HepG2 (cell line): Measurements from ENCODE around the gene ACSS2. TPM values are rescaled to one million over a fixed set of nuclear protein-coding genes. Genes with fewer than 3 reads are reported as not detected.

ENCODE experiments used
- ARNT2 ChIP-seq: sonication (generic); formaldehyde crosslinking; IDR thresholded peaks from 2 replicates; pipeline ENCODE4 v1.8.0; 2022; ENCODE audit warnings: mild to moderate bottlenecking, low read depth, missing genetic modification reagents, moderate library complexity
- ATF7-NPFF ChIP-seq: sonication (generic); formaldehyde crosslinking; IDR thresholded peaks from 2 replicates; pipeline ENCODE4 v1.8.1; 2023; ENCODE audit warnings: mild to moderate bottlenecking, low read depth, missing genetic modification reagents, moderate library complexity
- BRF2 ChIP-seq: sonication (generic); formaldehyde crosslinking; IDR thresholded peaks from 2 replicates; pipeline ENCODE4 v1.8.1; 2022; ENCODE audit warnings: mild to moderate bottlenecking, missing genetic modification reagents
- ELF4 ChIP-seq: sonication (generic); formaldehyde crosslinking; IDR thresholded peaks from 2 replicates; pipeline ENCODE4 v1.5.0; 2020; ENCODE audit warnings: missing genetic modification reagents, mild to moderate bottlenecking, moderate library complexity, borderline replicate concordance
- ETV6 ChIP-seq: sonication (generic); formaldehyde crosslinking; conservative IDR thresholded peaks from 2 replicates; pipeline ENCODE4 v1.4.0; 2020; ENCODE audit warnings: missing genetic modification reagents
- ONECUT2 ChIP-seq: sonication (generic); formaldehyde crosslinking; IDR thresholded peaks from 2 replicates; pipeline ENCODE4 v1.4.0; 2020; ENCODE audit warnings: missing genetic modification reagents
- PHF20 ChIP-seq: sonication (generic); formaldehyde crosslinking; IDR thresholded peaks from 2 replicates; pipeline ENCODE4 v1.5.0; 2020; ENCODE audit warnings: mild to moderate bottlenecking, missing genetic modification reagents
- RXRA ChIP-seq: sonication (generic); formaldehyde crosslinking; IDR thresholded peaks from 2 replicates; pipeline ENCODE4 v1.5.1; 2020; ENCODE audit warnings: missing genetic modification reagents
- XRCC5 ChIP-seq: fragments of 200-400 bp; formaldehyde crosslinking; optimal IDR thresholded peaks from 2 replicates; pipeline ENCODE3; 2017; ENCODE audit warnings: mild to moderate bottlenecking, low read length
- ZBTB49 ChIP-seq: sonication (generic); formaldehyde crosslinking; IDR thresholded peaks from 2 replicates; pipeline ENCODE4 v1.4.0; 2020; ENCODE audit warnings: missing genetic modification reagents, borderline replicate concordance
- ZFX ChIP-seq: sonication (generic); formaldehyde crosslinking; IDR thresholded peaks from 2 replicates; pipeline ENCODE4 v1.4.0; 2020; ENCODE audit warnings: mild to moderate bottlenecking, low read depth, missing genetic modification reagents, moderate library complexity
- ZNF282 ChIP-seq: fragments of 450-650 bp; IDR thresholded peaks from 2 replicates; pipeline ENCODE4 v1.6.1; 2018; ENCODE audit not compliant: partially characterized antibody
- ZNF646 ChIP-seq: sonication (generic); formaldehyde crosslinking; IDR thresholded peaks from 2 replicates; pipeline ENCODE4 v1.9.0; 2021; ENCODE audit warnings: mild to moderate bottlenecking, missing genetic modification reagents
- ZNF670 ChIP-seq: sonication (generic); formaldehyde crosslinking; IDR thresholded peaks from 2 replicates; pipeline ENCODE4 v1.8.0; 2022; ENCODE audit warnings: mild to moderate bottlenecking, missing genetic modification reagents, borderline replicate concordance
- ZNF850 ChIP-seq: sonication (generic); formaldehyde crosslinking; conservative IDR thresholded peaks from 2 replicates; pipeline ENCODE4 v1.9.0; 2021; ENCODE audit warnings: mild to moderate bottlenecking, missing genetic modification reagents
- polyA plus RNA-seq, 8 experiments: library from polyadenylated mRNA; depleted of rRNA in 3 of 8; stranded (reverse) in 7 of 8; unstranded in 1 of 8; fragments of >200 nt; fragmentation: Illumina TruSeq in 4 of 8; extraction: Trizol in 4 of 8; gene quantifications; 2 replicates each; pipeline versions ENCODE4 v1.2.1 to v1.2.3, GENCODE V29; 2011 to 2016; ENCODE audit warnings: low read depth in 4 of 8, missing spikeins in 1 of 8, mixed read lengths in 1 of 8; ENCODE audit not compliant: insufficient read depth in 1 of 8
- total RNA-seq, 5 experiments: library from RNA; depleted of rRNA; stranded (reverse); fragments of >200 nt; fragmentation: Illumina TruSeq; extraction: Trizol; gene quantifications; 2 replicates each; pipeline ENCODE4 v1.2.3, GENCODE V29; 2016; ENCODE audit warnings: low read depth in 1 of 5

ACSS2 gene
- total and polyA plus RNA-seq, 2 of the 13 experiments (the other 11 are each of a cell fraction or from before 2014, with no cell fraction given): 72.8 to 89.7 TPM

GRCh38 chr20:34955231-34956040 is 79.0 kb downstream of the ACSS2 start, which contains the start of the genes GSS and MYH7B (continued):
- TF ChIP-seq ZNF646 (CRISPR knock-in tag): 0 out of 2 replicates have a peak, but pooled peaks have one; percentile 58
- TF ChIP-seq ZNF850 (CRISPR knock-in tag): no peak
- TF ChIP-seq ZFX (CRISPR knock-in tag): peak; percentile 99
- peak; percentile 95 for TF ChIP-seq XRCC5
- TF ChIP-seq PHF20 (CRISPR knock-in tag): peak; percentile 93
- no peak; the same call in 1 of the 2 replicates for TF ChIP-seq ELF4 (CRISPR knock-in tag)
- TF ChIP-seq ATF7-NPFF: peak; percentile 96; the same call in 1 of the 2 replicates
- peak; percentile 86 for TF ChIP-seq ETV6
- TF ChIP-seq ZNF670: peak; percentile 68; the same call in 1 of the 2 replicates
- peak; percentile 95 for TF ChIP-seq ONECUT2 (CRISPR knock-in tag)
- peak; percentile 93 for TF ChIP-seq ARNT2 (CRISPR knock-in tag)
- no peak for TF ChIP-seq ZBTB49 (CRISPR knock-in tag)
- TF ChIP-seq RXRA: peak; percentile 88
- no peak for TF ChIP-seq ZNF282
- TF ChIP-seq BRF2 (CRISPR knock-in tag): peak; percentile 86
